ENCODE measurements around the gene TEX26. TPM values are rescaled to one million over a fixed set of nuclear protein-coding genes. Genes with fewer than 3 reads are reported as not detected.
"Not testable (repeated sequence)": the region's sequence is repeated elsewhere in the genome, so short reads cannot be mapped to it uniquely, and the experiment has no call there.

Gene TEX26
- polyA plus RNA-seq, 1 donor = not detected

DNA sequence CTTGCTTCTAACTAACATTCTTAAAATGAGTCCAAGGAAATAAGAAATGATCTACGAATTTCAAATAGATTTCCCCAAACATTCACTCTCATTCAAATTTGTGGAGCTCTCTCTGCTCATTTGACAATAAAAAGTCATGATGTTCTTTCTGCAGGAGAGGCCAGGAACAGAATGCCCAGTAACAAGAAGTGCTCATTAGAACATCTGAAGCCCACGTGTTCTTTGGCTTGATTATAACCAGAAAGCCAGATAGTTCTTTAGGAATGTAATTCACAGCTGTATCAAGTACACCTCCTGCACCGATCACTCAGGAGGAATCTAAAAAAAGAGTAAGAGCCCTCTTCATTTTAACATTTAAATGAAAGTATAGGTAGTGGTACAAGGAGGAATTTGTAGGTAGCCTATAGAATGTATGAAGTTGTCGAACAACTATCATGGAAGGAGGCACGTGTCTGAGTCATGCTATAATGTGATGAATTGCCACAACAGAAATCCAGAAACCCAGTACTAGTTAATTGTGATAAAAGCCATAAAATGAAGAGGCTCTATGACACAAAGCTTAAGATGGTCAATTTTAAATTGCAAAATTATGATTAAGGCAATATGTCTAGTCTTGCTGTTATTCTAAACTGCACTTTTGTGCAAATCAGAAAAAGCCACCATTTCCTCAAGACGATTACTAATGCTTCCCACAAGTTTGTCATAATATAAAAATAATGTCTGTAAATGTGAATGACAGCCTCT is 13.6 kb upstream of the TEX26 start:
- no peak for DNase-seq (ENCODE audit: low read depth)

DNA sequence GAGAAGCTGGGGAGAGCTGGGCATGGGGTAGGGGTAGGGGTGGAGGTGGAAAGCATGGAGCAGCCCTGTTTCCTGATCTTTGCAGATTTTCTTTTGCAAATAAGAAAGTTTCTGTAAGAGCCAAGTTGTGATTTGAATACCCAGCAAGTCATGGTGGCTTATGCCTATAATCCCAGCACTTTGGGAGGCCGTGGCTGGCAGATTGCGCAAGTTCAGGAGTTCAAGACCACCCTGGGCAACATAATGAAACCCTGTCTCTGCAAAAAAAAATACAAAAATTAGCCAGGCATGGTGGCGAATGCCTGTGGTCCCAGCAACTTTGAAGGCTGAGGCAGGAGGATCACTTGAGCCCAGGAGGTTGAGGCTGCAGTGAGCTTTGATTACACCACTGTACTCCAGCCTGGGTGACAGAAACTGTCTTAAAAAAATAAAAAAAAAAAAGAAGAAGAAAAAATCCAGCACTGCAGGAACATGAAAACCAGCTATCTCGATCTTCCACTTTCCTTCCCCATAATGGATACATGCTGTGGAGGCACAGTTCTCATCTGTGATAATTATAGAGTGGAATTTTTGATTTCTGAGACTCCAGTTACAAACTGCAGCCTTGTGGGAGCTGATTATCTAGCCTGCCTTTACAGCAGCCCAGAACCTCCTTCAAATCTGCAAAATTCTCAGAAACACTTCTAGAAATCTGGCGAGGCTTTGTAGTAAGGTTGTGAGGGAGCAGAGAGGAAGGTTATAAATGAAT is 12.1 kb upstream of the TEX26 start:
- DNase-seq (ENCODE audit: low read depth) = no peak

DNA sequence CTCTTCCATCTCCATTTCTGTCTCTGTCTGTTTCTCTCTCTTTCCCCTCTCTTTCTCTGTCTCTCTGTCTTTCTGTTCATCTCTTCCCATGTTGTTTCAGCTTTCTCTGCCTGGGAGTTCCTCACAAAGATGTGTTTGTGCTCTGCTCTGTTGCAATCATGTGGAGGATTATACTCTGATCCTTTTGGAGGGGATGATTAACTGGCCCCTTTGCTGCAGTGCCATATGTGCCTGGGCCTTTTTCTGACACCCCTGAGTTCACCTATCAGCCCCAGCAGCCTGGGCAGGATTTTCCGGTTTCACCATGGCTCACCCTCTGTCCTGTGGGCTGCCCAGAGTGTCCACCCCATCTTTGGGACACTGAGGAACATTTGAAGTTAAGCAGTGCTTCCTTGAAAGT is 9.0 kb upstream of the TEX26 start:
- no peak for DNase-seq (ENCODE audit: low read depth)

DNA sequence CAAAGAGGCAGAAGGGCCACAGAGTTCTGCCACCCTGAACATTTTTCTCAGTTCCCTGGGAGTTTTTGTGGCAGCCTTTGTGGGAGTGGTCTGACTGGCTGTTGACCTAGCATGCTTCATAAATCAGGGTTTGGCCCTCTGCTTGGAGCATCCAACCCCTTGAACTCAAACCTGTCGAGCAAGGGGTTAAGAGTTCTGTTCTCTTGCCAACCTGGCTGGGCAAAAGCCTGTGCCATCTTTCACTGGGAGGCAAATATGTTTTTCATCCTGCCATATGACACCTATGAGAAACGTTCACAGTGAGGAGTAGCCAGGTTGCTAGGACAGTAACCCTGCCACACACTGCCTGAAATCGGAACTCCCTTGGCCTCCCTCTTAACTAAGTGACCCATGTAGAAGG is 7.7 kb upstream of the TEX26 start:
- DNase-seq (ENCODE audit: low read depth) = no peak

- no peak for DNase-seq (ENCODE audit: low read depth)
These were observed 7.0 kb upstream of the TEX26 start for GRCh38 chr13:30925429-30925828.

GRCh38 chr13:30926781-30927180 is 5.7 kb upstream of the TEX26 start:
- DNase-seq (ENCODE audit: low read depth) = no peak

DNA sequence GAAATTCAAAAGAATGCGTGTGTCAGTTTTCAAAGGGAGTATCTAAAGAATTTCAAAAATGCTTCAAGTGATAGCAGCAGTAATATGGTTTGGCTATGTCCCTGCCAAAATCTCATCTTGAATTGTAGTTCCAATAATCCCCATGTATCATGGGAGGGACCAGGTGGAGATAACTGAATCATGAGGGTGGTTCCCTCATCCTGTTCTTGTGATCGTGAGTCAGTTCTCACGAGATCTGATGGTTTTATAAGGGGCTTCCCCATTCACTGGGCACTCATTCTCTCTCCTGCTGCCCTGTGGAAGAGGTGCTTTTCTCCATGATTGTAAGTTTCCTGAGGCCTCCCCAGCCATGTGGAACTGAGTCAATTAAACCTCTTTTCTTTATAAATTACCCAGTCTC is 5.3 kb upstream of the TEX26 start:
- not testable (repeated sequence) for DNase-seq (ENCODE audit: low read depth)

GRCh38 chr13:30927595-30927994 is 4.9 kb upstream of the TEX26 start:
- DNase-seq (ENCODE audit: low read depth) = no peak

- no peak for DNase-seq (ENCODE audit: low read depth)
These were observed 3.5 kb upstream of the TEX26 start for GRCh38 chr13:30928978-30929377.

- no peak for DNase-seq (ENCODE audit: low read depth)
These were observed 856 bp downstream of the TEX26 start for GRCh38 chr13:30933354-30933670.

DNA sequence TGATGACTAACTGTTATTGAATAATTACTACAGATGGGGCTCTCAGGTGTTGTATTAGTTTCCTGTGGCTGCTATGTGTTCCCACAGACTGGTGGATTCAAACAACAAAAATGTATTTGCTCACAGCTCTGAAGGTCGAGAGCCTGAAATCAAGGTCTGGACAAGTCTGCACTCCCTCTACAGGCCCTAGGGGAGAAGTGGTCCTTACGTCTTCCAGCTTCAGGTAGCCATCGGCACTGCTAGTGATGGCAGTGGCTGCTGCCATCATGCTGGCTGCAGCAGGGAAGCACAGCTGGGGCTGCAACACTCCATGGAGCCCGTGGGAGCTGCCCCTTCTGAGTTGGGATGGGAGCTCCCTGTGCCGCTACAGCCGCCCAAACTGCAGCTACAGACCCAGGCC is 1.9 kb downstream of the TEX26 start:
- DNase-seq (ENCODE audit: low read depth) = no peak

DNA sequence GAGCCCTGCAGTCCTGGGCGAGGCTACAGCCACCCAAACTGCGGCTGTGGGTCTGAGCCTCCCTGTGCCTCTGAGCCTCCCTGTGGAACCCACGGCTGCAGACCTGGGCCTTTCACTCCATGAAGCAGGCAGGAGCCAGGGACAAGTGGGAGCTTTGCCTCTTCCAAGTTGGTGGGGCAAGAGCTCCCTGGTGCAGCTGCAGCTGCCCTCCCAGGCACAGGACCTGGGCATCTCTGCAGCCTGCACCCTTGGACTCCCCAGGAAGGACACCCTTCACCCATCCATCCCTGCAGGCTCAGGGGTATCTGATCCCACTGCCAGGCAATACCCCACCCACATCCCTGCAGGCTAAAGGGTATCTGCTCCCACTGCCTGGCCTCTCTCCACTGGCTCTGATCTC is 2.3 kb downstream of the TEX26 start:
- no peak for DNase-seq (ENCODE audit: low read depth)

GRCh38 chr13:30936971-30937370 is 4.5 kb downstream of the TEX26 start:
- DNase-seq (ENCODE audit: low read depth) = no peak

DNA sequence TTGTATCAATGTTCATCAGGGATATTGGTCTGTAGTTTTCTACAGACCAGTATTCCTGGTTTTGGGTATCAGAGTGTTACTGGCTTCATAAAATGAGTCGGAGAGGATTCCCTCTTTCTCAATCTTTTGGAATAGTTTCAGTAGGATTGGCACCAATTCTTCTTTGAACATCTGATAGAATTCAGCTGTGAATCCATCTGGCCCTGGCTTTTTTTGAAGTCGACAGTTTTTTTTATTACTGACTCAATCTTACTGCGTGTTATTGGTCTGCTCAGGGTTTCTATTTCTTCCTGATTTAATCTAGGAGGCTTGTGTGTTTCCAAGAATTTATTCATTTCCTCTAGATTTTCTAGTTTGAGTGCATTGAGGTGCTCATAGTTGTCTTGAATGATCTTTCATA is 11.4 kb downstream of the TEX26 start:
- DNase-seq (ENCODE audit: low read depth) = no peak

DNA sequence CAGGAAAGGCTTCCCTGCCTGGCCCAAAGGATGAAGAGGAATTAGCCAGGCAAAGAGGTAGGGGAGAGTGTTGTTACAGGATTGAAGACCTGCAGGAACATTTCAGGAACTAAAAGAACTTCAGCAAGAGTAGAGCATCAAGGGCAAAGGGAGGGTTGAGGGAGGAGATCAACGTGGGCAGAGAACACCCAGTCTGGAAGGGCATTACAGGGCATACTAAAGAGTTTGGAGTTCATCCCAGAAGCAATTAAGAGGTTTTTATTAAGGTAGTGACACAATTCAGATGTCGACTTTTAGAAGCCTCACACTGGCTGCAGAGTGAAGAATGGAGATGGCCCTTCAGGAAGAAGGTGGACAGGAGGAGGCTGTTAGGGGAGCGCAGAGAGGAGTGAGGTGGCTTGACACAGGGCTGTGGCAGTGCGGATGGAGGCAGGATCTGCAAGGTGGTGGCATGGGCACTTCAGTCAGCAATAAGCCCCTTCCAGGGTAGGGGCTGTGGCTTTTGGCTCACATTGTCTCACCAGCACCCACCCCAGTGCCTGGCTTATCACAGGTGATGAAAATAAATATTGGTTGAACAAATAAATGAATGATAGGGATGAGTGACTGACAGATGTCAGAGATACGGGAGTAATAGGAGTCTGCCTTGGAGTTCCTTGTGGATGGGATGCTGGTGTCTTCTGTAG is 24.9 kb downstream of the TEX26 start:
- DNase-seq (ENCODE audit: low read depth) = no peak

GRCh38 chr13:30959678-30960077 is 27.2 kb downstream of the TEX26 start:
- no peak for DNase-seq (ENCODE audit: low read depth)

DNA sequence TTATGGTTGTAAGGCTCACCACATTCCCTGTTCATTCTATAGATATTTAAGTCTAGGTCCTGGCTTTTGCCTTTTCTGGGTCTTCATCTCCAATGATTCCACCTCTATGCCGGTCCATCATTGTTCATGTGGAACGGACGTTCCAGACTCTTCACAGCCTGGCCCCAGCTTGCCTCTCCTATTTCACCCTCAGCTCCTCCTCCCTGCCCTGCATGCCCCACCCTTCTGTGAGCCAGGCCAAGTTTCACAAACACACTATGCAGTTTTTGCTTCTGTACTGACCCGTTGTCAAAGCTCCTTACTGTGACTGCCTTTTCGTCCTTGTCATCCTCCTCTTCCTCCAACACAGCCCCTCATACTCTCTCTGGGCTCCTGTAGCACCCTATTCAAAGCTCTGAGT is 31.3 kb downstream of the TEX26 start:
- no peak for DNase-seq (ENCODE audit: low read depth)

GRCh38 chr13:30965380-30965779 is 32.9 kb downstream of the TEX26 start:
- DNase-seq (ENCODE audit: low read depth) = no peak

DNA sequence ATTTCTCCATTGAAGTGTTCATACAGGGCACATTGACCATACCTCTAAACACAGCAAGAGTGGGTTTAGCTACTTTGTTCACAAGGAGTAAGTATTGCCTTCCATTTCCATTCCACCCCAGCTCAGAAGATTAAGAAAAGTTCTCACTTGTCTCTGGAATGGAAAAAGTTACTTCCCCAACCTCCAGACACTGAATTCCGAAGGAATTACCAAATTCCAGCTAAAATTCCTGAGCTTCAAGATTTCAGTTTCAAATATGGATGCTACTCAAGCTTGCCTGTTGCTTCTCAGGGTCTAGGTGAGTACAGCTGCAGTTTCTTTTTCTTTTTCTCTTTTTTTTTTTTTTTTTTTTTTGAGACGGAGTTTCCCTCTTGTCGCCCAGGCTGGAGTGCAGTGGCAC is 33.6 kb downstream of the TEX26 start:
- DNase-seq (ENCODE audit: low read depth) = no peak

- no peak for DNase-seq (ENCODE audit: low read depth)
These were observed 36.4 kb downstream of the TEX26 start for GRCh38 chr13:30968846-30969245.

- no peak for DNase-seq (ENCODE audit: low read depth)
These were observed 39.1 kb downstream of the TEX26 start for GRCh38 chr13:30971575-30971974.

- DNase-seq (ENCODE audit: low read depth) = no peak
These were observed 40.5 kb downstream of the TEX26 start for GRCh38 chr13:30972888-30973377.

GRCh38 chr13:30974350-30974749 is 41.9 kb downstream of the TEX26 start:
- no peak for DNase-seq (ENCODE audit: low read depth)

All from forelimb muscle (tissue), 1 donor.